LNCAP (cell line): ENCODE measurements around the gene ZNF467.

Source experiments
- CTCF ChIP-seq: fragments of 450-650 bp; IDR thresholded peaks from 2 replicates; pipeline ENCODE4 v1.5.1; 2017; ENCODE audit warnings: mild to moderate bottlenecking

The ZNF467 gene

GRCh38 chr7:149797771-149798170 lies 24.4 kb upstream of the ZNF467 start:
- no peak for TF ChIP-seq CTCF

- no peak for TF ChIP-seq CTCF
Observed at GRCh38 chr7:149796287-149796860, 23.0 kb upstream of the ZNF467 start.

- no peak for TF ChIP-seq CTCF
Observed at GRCh38 chr7:149795126-149795525, 21.7 kb upstream of the ZNF467 start.

DNA sequence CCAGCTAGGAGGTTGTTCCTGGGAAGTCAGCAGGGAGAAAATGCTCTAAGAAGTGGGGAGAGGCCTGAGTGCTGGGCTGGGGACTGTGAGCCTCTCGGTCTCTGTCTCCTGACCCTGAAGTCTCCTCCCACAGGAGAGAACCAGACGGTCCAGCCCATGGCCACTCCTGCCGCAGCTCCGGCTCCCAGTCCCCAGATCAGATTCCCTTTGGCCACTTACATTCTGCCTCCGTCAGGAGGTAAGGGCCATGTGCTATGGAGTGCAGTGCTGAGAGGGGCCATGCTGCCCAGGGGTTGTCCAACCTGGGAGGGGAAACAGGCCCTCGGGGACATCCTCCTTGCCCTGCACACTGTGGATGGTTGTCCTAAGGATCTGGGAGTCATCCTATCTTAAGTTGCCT lies 21.3 kb upstream of the ZNF467 start:
- TF ChIP-seq CTCF: no peak

DNA sequence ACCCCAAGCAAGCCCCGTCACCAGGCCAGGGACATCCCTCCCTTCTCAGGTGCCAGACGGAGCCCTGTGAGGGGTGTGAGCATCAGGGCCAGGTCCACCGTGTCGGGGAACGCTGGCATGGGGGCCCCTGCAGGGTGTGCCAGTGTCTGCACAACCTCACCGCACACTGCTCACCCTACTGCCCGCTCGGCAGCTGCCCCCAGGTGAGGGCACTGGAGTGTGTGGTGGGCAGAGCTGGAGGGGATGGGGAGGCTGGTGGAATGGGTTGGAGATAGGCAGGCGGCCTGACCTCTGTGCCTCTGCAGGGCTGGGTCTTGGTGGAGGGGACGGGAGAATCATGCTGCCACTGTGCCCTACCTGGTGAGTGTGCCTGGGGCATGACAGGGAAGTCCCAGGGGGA lies 19.9 kb upstream of the ZNF467 start:
- no peak for TF ChIP-seq CTCF

- no peak for TF ChIP-seq CTCF
Observed at GRCh38 chr7:149792220-149792595, 18.8 kb upstream of the ZNF467 start.

GRCh38 chr7:149791411-149792219 lies 18.2 kb upstream of the ZNF467 start:
- TF ChIP-seq CTCF: no peak
